Breast epithelium (tissue), 4 donors: ENCODE results near the gene MARCHF9. TPM values are rescaled to one million over a fixed set of nuclear protein-coding genes. Genes with fewer than 3 reads are reported as not detected.
A peak's percentile ranks its signal among the peaks of the same experiment; 100 is the strongest.

Experiments
- DNase-seq, 2 donors: peaks; one replicate each; pipeline ENCODE4 v3.0.0-alpha.2; 2019; ENCODE audit warnings: low spot score in 2 of 2
- H3K27ac ChIP-seq, 2 donors: fragments of 200-600 bp; sonication (generic) in 1 of 2; one replicate each; pipeline ENCODE4 v1.5.1; 2016 to 2019; ENCODE audit warnings: mild to moderate bottlenecking in 1 of 2
- H3K27me3 ChIP-seq, 2 donors: fragments of 200-600 bp; sonication (generic) in 1 of 2; one replicate each; pipeline versions ENCODE4 v1.5.1 to v1.6.0; 2017 to 2019; ENCODE audit warnings: control low read depth in 1 of 2, mild to moderate bottlenecking in 1 of 2
- H3K36me3 ChIP-seq: fragments of 200-600 bp; one replicate; pipeline ENCODE4 v1.5.1; 2019
- H3K4me1 ChIP-seq, 2 donors: fragments of 200-600 bp; sonication (generic); one replicate each; pipeline ENCODE4 v1.5.1; 2016 to 2019; ENCODE audit warnings: control low read depth in 1 of 2
- H3K4me3 ChIP-seq, 3 donors: fragments of 200-600 bp; sonication (generic); 1 replicate in 2 of 3; 2 replicates in 1 of 3; pipeline ENCODE4 v1.5.1; 2016 to 2019; ENCODE audit warnings: mild to moderate bottlenecking in 3 of 3, moderate library complexity in 2 of 3
- H3K9me3 ChIP-seq, 2 donors: fragments of 200-600 bp; sonication (generic) in 1 of 2; one replicate each; pipeline ENCODE4 v1.5.1; 2016 to 2019; ENCODE audit warnings: control low read depth in 1 of 2
- CTCF ChIP-seq, 3 donors: fragments of 450-650 bp; IDR thresholded peaks; one replicate each; pipeline ENCODE4 v1.5.1; 2016 to 2017; ENCODE audit warnings: antibody characterized with exemption in 3 of 3, mild to moderate bottlenecking in 3 of 3, moderate library complexity in 3 of 3
- POLR2A ChIP-seq: fragments of 450-650 bp; IDR thresholded peaks from one replicate; pipeline ENCODE4 v1.6.1; 2016; ENCODE audit warnings: antibody characterized with exemption, mild to moderate bottlenecking, moderate library complexity
- POLR2AphosphoS5 ChIP-seq, 3 donors: sonication (generic); formaldehyde crosslinking; IDR thresholded peaks; one replicate each; pipeline ENCODE4 v1.6.1; 2017; ENCODE audit warnings: antibody characterized with exemption in 3 of 3
- intact Hi-C: fragments of 100-400 bp; cut with DNase I; formaldehyde crosslinking; loops from one replicate; pipeline ENCODE4 v1.15.1; 2023; ENCODE audit warnings: low total_unique reads
- total RNA-seq, 3 donors: library from RNA; depleted of rRNA; stranded (reverse); fragments of >200 nt; gene quantifications; one replicate each; pipeline ENCODE4 v1.1.0, GENCODE V29; 2016

The MARCHF9 gene
- total RNA-seq, 3 donors from 2014 or later = 6.9 to 9.8 (median 7.5) TPM

- no peak for TF ChIP-seq CTCF (IDR thresholded peaks at IDR 0.05)
- TF ChIP-seq POLR2AphosphoS5 (IDR thresholded peaks at IDR 0.05) = no peak
- no peak for TF ChIP-seq POLR2A
- no peaks in the 10 kb centered on the region for H3K27me3 ChIP-seq
- no peaks in the 10 kb centered on the region for H3K36me3 ChIP-seq
- intact Hi-C loops = no loop called here
- peak overlapping the region; percentile 58 to 92 (median 84) for H3K4me3 ChIP-seq
- no peak for DNase-seq
- H3K27ac ChIP-seq = peak overlapping the region; percentile 79 to 87
- H3K9me3 ChIP-seq = no peaks in the 10 kb centered on the region
- peaks cover 0 to 18% of the 10 kb centered on the region in 2 donors for H3K4me1 ChIP-seq
These were observed 810 bp downstream of the MARCHF9 start for GRCh38 chr12:57755454-57756372.

DNA sequence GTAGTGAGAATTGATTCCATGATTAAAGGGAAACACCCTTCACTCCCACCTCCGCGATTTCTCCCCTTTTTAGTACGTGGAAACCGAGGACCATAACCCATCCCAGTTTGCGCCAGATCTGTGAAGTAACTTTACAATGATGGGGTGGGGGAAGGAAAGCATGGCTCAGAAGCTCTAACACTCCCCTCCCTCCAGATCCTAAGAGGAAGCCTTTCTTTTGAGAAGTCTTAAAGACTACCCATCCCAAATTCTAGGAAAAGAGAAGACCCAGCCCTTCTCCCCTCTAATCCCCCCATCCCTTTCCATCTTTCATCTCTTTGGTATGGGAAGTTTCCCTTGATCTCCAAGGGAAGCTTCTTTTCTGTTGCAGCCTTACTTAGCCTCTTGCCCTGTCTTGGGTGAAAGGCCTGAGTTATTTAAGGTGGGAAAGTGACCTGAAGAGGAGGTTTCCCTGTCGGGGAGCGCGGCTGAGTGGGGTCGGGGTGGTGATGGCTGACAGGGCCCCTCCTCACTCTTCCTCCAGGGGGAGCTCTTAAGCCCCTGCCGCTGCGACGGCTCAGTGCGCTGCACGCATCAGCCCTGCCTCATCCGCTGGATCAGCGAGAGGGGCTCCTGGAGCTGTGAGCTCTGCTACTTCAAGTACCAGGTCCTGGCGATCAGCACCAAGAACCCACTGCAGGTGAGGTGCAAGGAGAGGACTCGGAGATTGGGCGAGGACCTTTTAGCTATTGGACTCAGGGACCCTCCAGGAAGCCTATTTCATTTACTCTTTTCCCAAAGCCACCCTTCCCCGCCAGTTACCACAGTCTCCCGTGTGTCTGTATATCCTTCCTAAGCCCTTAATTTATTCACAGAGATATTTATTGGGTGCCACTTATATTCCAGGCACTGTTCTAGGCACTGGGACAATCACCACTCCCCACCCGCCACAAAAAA, 1.8 kb downstream of the MARCHF9 start:
- Histone ChIP-seq H3K27ac (no peak overlapping the region), H3K27me3 (no peaks in the 10 kb centered on the region), H3K36me3 (no peaks in the 10 kb centered on the region), H3K4me1 (peaks cover 0 to 12% of the 10 kb centered on the region in 2 donors), H3K4me3 (peak overlapping the region; percentile 58 to 92 (median 84)), H3K9me3 (no peaks in the 10 kb centered on the region)
- DNase-seq = no peak
- intact Hi-C loops = no loop called here
- TF ChIP-seq CTCF (IDR thresholded peaks at IDR 0.05) (peak in 1 of 3 donors; percentile 26), POLR2A (no peak)

GRCh38 chr12:57757771-57758170, 2.9 kb downstream of the MARCHF9 start:
- H3K4me3 ChIP-seq = no peak overlapping the region
- peaks cover 0 to 9% of the 10 kb centered on the region in 2 donors for H3K4me1 ChIP-seq
- H3K27me3 ChIP-seq = no peaks in the 10 kb centered on the region
- intact Hi-C loops = no loop called here
- no peak for DNase-seq
- H3K27ac ChIP-seq = no peak overlapping the region
- H3K36me3 ChIP-seq = no peaks in the 10 kb centered on the region
- no peaks in the 10 kb centered on the region for H3K9me3 ChIP-seq
- TF ChIP-seq CTCF (IDR thresholded peaks at IDR 0.05) = no peak
- no peak for TF ChIP-seq POLR2AphosphoS5 (IDR thresholded peaks at IDR 0.05)
- TF ChIP-seq POLR2A = no peak

DNA sequence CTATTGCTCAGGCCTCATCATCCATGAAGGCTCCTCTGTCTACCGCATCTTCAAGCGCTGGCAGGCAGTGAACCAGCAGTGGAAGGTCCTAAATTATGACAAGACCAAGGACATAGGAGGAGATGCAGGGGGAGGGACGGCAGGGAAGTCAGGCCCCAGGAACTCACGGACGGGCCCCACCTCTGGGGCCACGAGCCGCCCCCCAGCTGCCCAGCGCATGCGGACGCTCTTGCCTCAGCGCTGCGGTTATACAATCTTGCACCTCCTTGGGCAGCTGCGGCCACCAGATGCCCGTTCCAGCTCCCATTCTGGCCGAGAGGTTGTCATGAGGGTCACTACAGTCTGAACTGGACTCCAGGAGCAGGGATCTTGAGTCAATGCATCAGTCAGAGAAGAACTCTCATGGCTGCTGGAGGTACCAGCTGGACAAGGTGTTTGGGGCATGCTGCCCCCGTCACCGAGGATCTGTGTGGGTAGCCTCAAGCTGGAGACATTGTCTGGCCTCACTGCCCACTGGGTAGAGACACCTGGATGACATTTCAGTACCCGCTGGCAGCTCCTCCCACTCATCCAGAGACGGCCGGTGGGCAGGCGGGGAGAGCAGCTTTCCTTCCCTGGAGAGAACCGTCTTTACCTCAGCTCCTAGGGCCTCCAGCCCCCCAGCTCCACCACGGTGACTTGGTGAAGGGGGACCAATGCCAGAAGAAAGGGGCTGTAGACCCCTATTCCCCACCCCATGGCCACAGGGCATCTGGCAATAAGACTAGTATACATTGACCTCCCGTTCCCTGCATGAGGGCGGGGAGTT, 3.9 kb downstream of the MARCHF9 start:
- no peak for DNase-seq
- Histone ChIP-seq H3K9me3 (no peaks in the 10 kb centered on the region), H3K4me3 (no peak overlapping the region), H3K36me3 (no peaks in the 10 kb centered on the region), H3K27ac (no peak overlapping the region), H3K4me1 (peaks cover 0 to 6% of the 10 kb centered on the region in 2 donors), H3K27me3 (peaks cover 0 to 5% of the 10 kb centered on the region in 2 donors)
- intact Hi-C loops = no loop called here
- no peak for TF ChIP-seq CTCF (IDR thresholded peaks at IDR 0.05)
- TF ChIP-seq POLR2A = no peak
- no peak for TF ChIP-seq POLR2AphosphoS5 (IDR thresholded peaks at IDR 0.05)
